Adipose tissue (tissue), 3 donors: ENCODE measurements around the gene GAL3ST1. TPM values are rescaled to one million over a fixed set of nuclear protein-coding genes. Genes with fewer than 3 reads are reported as not detected.
"Not testable (repeated sequence)": the region's sequence is repeated elsewhere in the genome, so short reads cannot be mapped to it uniquely, and the experiment has no call there.

Experiments
- H3K27ac ChIP-seq: one replicate; pipeline ENCODE4 v1.5.1; 2013; ENCODE audit warnings: low read depth, low read length
- WGBS, 3 donors: extraction: QIAGEN DNeasy Blood & Tissue Kit; methylation state at CpG; one replicate each; pipeline ENCODE4 v1.1.7; 2013; 5-methylcytosine and 5-hydroxymethylcytosine counted together
- polyA plus RNA-seq, 3 donors: library from polyadenylated mRNA; stranded (reverse); fragments of 200-250 nt; gene quantifications; one replicate each; pipeline ENCODE4 v1.2.3, GENCODE V29; 2013
- donor health status: healthy with polysubstance abuse.
- donor health status: Bipolar disorder and iron deficiency.
- donor health status: healthy.

GAL3ST1 gene
- polyA plus RNA-seq, 3 donors = 0.34 to 4.5 (median 0.58) TPM

DNA sequence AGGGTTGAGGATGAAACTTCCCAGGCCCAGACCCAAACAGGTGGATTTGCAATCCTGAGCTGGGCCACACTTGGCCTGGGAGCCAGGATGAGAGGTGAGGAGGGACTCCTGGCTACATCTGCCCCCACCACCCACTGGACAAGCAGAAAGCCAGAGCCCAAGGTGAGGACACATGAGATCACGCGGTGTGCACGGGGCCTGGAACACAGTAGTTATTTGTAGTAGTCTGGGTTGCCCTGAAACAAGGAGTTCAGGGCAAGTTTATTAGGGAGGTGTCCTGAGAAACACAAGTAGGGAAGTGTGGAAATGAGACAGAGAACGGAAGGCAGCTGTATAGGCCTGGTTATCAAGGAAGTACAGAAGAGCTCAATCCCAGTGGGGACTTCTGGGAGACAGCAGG, 27.3 kb downstream of the GAL3ST1 start:
- WGBS, 3 donors = 88 to 92% (median 92%) methylated on average over 4 of the region's 4 CpGs
- H3K27ac ChIP-seq = no peak overlapping the region

DNA sequence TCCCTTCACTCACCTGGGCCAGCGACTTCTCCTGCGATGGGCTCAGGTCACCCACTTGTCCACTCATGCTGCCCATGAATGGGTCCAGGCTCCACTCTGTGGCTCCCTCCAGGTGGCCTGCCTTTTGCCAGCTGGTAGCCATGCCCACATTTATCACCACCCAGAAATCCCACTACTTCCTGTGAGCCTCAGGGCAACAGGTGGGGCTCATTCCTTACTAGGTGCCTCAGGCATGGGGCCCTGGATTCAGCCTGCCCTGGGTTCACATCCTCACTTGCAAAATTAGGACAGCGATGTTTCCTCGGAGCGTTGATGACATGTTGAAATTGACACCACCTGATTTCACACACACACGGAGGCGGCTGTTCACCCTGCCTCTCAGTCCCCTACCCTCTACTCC, 27.8 kb downstream of the GAL3ST1 start, which contains the start of gene SEC14L6:
TSS of gene SEC14L6 (minus strand) at position 126 of the 400 bp plus-strand sequence. CDS start at position 67, 59 bp downstream.
- H3K27ac ChIP-seq = no peak within 1 kb of the TSS
- WGBS, 3 donors = 86 to 92% (median 89%) methylated on average over 7 of the region's 7 CpGs

DNA sequence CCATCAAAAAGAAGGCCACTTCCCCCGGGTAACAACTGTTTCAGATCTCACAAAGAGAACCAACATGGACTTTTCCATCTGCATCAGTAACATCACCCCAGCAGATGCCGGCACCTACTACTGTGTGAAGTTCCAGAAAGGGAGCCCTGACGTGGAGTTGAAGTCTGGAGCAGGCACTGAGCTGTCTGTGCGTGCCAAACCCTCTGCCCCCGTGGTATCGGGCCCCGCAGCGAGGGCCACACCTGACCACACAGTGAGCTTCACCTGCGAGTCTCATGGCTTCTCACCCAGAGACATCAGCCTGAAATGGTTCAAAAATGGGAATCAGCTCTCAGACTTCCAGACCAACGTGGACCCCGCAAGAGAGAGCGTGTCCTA, 31.7 kb downstream of the GAL3ST1 start:
- H3K27ac ChIP-seq = no peak overlapping the region
- 74 to 82% (median 79%) methylated on average over 12 of the region's 12 CpGs for WGBS, 3 donors

DNA sequence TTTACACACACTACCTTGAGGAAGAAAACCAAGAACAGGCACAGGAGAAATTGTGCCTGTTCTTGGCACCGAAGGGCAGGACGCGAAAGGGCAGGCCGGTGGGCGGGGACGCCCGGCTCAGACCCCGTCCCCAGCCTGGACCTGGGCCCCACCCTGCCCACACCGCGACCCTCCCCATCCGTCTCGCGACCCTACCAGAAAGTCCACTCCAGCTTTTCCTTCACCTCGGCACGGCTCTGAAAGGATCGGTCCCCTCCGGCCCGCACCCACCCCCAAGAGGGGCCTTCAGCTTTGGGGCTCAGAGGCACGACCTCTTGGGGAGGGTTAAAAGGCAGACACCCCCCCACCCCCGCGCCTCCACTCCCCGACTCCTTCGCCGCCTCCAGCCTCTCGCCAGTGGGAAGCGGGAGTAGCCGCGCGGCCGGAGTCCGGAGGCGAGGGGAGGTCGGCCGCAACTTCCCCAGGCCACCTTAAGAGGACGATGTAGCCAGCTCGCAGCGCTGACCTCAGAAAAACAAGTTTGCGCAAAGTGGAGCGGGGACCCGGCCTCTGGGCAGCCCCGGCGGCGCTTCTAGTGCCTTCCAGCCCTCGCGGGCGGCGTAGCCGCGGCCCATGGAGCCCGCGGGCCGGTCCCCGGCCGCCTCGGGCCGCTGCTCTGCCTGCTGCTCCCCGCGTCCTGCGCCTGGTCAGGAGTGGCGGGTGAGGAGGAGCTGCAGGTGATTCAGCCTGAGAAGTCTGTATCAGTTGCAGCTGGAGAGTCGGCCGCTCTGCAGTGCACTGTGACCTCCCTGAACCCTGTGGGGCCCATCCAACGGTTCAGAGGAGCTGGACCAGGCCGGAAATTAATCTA, 32.3 kb downstream of the GAL3ST1 start:
- no peak overlapping the region for H3K27ac ChIP-seq
- WGBS, 3 donors = 4% methylated on average over 49 to 64 of the region's 64 CpGs

DNA sequence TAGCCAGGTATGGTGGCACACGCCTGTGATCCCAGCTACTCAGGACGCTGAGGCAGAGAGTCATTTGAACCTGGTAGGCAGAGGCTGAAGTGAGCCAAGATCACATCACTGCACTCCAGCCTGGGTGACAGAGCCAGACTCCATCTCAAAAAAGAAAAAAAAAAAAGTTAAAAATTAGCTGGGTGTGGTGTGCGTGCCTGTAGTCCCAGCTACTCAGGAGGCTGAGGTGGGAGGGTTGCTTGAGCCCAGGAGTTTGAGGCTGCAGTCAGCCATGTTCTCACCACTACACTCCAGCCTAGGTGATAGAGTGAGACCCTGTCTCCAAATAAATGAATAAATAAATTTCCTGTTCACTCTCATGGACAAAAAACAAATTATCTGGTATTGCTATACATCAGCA, 33.0 kb downstream of the GAL3ST1 start:
- not testable (repeated sequence) for H3K27ac ChIP-seq
- 63 to 92% (median 80%) methylated on average over 3 of the region's 3 CpGs for WGBS, 3 donors

DNA sequence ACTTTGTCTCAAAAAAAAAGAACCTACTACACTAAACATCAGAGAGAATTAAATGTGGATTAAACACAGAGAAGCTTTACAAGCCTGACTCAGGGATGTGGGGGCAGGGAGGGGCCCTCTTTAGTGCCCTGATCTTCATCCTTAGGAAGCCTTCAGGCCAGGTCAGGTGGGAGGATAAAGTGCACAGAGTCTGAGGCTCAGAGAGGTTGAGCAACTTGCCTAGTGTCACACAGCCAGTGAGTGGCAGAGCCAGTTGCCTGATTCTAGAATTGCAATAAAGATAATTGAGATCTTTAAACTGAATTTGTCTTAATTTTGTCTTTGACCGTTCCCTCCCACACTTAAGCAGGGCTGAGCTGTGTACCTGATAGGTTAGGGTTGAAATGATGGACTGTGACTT, 35.1 kb downstream of the GAL3ST1 start:
- H3K27ac ChIP-seq = no peak overlapping the region
- 92 to 100% (median 96%) methylated on average over 1 of the region's 1 CpG for WGBS, 3 donors

DNA sequence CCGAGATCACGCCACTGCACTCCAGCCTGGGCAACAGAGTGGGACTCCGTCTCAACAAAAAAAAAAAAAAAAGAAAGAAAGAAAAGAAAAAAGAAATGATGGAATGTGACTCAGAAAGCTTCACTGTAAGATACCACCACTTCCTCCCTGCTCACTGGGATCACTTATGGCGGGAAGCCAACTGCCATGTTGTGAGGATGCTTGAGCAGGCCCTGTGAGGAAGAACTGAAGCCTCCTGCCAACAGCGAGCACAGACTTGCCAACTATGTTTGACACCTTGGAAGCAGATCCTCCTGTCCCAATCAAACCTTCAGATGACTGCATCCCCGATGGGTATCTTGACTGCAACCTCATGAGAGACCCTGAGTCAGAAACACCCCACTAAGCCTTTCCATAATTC, 36.2 kb downstream of the GAL3ST1 start:
- 82 to 92% (median 84%) methylated on average over 6 of the region's 6 CpGs for WGBS, 3 donors
- no peak overlapping the region for H3K27ac ChIP-seq

DNA sequence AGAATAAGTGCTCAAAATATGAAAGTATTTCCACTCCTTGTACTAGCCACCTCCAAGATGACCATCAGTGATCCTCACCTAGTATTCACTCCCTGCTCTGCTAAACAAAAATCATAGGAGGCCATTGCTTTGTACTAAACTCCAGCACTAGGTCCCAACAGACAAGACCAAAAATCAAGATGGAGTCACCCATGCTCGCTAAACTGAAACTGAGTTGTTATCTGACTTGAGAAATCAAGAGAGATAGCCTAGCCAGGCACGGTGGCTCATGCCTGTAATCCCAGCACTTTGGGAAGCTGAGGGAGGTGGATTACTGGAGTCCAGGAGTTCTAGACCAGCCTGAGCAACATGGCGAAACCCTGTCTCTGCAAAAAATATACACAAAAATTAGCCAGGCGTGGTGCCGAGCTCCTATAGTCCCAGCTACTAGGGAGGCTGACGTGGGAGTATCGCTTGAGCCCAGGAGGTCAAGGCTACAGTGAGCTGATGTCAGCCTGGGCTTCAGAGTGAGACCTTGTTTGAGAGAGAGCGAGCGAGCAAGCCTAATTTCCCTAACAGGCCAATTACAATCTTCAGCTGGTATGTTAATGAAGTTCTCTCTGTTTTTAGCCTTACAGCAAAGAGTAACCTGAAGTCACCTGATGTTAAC, 37.3 kb downstream of the GAL3ST1 start:
- WGBS, 3 donors = 75 to 86% (median 84%) methylated on average over 9 of the region's 9 CpGs
- H3K27ac ChIP-seq = no peak overlapping the region

DNA sequence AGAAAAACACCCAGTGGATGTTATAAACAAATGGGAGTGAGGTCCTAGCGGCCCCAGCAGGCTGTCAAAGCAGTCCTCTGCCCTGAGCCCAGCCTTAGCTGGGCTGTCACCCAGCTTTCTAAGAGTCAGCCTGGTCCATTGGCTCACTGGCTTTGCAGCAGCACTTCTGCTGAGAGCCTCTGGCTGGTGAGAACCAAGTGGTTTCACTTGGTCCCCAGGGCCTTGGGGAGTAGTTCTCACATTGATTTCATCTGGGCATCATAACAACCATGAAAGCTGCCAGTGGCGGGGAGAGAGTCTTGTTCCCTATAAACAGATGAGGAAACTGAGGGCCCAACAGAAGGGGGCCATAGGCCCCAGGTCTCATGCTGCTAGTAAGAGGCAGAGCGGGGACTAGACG, 39.3 kb downstream of the GAL3ST1 start:
- no peak overlapping the region for H3K27ac ChIP-seq
- 83 to 95% (median 92%) methylated on average over 4 of the region's 4 CpGs for WGBS, 3 donors

DNA sequence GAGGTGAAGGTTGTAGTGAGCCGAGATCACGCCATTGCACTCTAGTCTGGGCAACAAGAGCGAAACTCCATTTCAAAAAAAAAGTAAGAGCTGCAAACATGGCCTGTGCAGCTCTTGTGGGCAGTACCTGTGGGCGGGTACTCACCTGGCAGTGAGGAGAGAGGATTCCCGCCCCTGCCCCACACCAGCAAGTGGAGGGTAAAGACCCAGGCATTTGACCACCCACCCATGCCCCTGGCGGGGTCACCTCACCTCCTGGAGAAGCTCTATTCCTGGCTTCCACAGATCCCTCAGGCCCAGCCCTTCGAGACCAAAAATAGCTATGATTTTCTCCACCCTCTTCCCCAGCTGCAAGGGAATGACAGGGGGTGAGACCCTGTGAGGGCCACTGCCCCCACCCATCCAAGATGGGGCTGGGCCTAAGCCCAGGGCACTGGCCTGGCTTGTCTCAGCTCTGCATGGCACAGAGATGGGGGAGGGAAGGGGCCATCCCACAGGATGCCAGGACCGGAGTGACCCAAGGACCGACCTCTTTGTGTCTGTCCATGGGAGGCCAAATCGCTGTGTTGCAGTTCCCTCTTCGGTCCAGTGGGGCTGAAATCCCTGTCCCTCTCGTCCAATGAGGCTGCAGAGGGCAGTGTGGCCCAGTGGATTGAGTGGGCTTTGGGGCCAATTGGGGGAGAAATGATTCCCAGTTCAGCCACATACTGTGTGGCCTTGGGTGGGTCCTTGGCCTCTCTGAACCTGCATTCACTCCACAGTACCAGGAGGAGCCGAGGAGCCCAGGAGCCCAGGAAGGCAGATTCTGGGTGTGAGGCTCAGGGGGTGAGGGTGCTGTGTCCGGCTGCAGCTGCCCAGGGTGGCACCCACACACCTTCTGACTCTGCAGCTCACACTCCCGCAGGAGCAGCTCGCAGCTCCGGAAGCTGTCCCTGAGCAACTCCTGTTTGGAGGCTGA, 42.5 kb downstream of the GAL3ST1 start:
- H3K27ac ChIP-seq = no peak overlapping the region
- 86 to 87% (median 87%) methylated on average over 17 of the region's 17 CpGs for WGBS, 3 donors

DNA sequence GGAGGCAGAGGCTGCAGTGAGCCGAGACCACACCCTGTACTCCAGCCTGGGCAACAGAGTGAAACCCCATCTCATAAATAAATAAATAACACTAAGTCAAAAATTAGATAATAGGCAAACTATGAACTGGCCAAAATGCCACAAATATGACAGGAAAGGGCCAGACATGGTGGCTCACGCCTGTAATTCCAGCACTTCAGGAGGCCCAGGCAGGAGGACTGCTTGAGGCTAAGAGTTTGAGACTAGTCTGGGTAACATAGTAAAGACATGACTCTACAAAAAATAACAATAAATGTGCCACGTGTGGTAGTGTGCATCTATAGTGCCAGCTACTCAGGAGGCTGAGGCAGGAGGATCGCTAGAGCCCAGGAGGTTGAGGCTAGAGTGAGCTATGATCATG, 47.8 kb downstream of the GAL3ST1 start:
- 84 to 88% (median 87%) methylated on average over 4 of the region's 4 CpGs for WGBS, 3 donors
- H3K27ac ChIP-seq = no peak overlapping the region

DNA sequence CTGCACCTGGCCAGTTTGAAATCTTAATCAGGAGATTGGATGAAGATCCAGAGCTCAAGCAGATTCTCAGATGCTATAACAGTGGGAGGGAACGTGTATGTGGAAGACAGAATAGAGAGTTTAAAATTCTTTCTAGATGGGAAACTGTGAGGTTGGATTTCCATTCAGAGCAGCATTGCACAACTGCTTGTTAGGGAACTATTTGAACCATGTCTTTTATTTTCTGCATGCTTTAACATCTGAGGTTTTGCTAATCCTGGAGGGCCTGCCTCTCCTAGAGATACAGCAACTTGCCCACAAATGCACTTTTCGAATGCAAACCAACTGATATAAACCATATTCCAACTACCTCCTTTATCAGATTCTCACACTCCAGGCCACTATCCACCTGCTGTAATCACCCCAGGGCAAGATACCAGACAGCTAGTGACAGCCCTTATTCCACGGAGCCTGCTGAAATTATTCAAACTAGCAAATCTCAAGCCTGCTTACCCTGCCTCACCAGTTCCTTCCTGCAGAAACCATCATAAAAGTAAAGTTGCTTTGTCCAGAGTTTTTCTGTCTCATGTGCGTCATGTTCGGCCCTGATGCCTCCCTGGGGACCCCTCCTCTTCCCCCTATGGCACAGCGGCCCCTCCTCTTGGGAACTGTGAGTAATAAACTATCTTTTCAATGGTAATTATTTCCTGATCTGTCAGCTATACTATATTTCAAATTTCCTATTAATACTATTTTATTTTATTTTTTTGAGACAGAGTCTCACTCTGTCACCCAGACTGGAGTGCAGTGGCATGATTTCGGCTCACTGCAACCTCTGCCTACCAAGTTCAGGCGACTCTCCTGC, 50.6 kb downstream of the GAL3ST1 start:
- WGBS, 3 donors = 70 to 77% (median 72%) methylated on average over 8 of the region's 8 CpGs
- no peak overlapping the region for H3K27ac ChIP-seq

DNA sequence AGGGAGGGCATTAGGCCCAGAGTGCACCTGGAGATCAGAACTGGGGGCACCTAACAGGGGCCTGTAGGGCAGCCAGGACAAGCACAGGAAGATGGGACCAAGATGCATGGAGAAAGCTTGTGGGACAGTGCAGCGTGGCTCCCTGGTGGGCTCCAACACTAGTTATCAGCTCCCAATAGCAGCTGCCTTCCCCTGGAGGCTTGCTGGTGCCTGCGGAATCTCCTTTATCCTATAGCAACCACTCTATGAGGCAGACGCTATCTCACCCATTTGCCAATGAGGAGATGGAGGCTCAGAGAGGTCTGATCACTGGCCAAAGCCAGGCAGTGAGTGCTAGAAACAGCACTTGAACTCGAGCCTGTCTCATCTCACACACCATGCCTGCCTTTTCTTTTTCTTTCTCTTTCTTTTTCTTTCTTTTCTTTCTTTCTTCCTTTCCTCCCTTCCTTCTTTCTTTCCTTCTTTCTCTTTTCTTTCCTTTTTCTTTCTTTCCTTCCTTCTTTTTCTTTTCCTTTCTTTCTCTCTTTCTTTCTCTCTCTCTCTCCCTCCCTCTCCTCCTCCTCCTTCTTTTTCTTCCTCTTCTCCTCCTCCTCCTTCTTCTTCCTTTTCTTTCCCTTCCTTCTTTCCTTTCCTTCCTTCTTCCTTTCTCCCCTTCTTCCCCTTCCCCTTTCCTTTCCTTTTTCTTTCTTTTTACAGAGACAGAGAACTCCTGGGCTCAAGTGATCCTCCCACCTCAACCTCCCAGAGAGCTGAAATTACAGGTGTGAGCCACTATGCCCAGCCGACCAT, 52.9 kb downstream of the GAL3ST1 start:
- no peak overlapping the region for H3K27ac ChIP-seq
- 78 to 82% (median 82%) methylated on average over 5 of the region's 5 CpGs for WGBS, 3 donors

DNA sequence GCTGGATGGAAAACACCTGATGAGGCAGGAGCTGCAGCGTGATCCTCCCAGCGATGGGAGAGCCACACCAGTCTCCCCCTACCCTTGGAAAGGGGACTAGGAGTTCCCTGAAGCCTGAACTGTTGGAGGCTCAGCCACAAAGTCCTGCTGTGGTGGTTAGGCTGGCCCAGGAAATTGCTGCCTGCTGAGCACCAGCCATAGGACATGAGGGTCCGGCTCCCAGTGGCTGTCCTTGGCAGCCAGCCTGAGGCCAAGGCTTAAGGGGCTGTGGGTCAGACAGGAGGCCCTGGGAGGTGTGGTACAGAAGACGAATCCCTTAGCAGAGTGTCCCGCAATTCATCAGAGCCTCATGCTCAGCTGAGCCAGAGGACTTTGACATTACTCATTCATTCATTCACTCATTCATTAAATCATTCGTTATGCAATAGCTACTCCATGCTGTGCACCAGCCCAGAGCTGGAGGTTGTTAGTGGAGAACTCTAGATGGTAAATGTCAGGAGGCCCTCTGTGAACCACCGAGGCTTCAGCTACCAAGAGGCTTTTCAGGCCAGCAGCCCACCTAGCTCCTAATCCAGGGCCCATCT, 54.5 kb downstream of the GAL3ST1 start:
- WGBS, 3 donors = 73 to 83% (median 82%) methylated on average over 7 of the region's 7 CpGs
- no peak overlapping the region for H3K27ac ChIP-seq

DNA sequence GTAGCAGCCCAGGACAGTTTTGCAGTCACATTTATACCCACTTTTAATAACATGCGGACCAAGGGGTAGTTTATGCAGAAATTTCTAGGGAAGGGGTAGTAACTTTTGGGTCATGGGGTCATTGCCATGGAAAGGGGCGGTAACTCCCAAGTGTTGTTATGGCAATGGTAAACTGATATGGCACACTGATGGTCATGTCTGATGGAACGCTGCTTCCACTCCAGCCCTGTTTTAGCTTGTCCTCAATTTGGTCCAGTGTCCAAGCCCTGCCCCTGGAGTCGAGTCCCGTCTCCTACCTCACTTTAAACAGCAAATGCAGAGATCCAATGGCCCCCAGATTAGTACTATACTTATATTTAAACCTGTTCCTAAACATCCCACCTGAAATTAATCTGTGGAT, 57.7 kb downstream of the GAL3ST1 start:
- 84 to 89% (median 86%) methylated on average over 5 of the region's 5 CpGs for WGBS, 3 donors
- H3K27ac ChIP-seq = no peak overlapping the region

DNA sequence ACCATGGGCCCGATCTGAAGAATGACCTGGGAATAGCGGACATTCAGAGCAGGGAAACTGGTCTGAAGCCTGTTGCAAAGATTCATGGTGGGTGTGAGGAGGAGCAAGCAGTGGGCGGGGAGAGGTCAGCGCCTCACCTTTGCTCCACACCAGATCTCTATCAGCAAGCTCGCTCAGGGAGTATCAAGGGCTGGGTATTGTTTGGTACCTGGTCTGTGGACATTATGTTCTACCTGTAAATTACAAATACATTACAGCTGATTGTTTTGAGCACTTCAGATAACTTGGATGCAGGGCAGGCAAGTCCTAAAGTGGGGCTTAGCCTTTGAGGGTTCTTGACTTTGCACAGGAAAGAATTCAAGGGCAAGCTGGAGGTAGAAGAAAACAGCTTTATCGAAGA, 58.2 kb downstream of the GAL3ST1 start:
- 84 to 87% (median 85%) methylated on average over 6 of the region's 6 CpGs for WGBS, 3 donors
- no peak overlapping the region for H3K27ac ChIP-seq

DNA sequence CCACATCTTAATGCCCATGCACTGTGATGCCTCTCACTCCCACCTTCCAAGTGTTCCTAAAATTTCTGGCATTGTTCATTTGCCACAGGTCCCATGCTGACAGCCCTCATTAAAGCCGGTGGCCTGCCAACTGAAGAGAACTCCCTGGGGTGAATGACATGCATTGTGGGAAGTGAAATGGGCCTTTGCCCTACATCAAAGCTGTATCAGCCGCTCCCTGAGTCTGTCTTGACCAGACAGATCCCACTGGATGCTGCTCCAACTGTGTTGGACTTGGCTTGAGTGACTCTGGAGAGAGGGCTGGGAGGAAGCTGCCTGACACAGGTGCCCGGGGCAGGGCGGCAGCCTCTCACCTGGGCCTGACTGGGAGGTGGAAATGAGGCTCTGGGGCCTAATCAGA, 60.2 kb downstream of the GAL3ST1 start:
- WGBS, 3 donors = 82 to 88% (median 85%) methylated on average over 4 of the region's 4 CpGs

More for the DNA sequence above, 60.2 kb downstream of the GAL3ST1 start:
- H3K27ac ChIP-seq = no peak overlapping the region
